T-helper 9 cell (primary cell): Measurements from ENCODE around the gene POMC.
"Not testable (repeated sequence)": the region's sequence is repeated elsewhere in the genome, so short reads cannot be mapped to it uniquely, and the experiment has no call there.

ENCODE experiments used
- DNase-seq: peaks from one replicate; pipeline ENCODE4 v3.0.0-alpha.2; 2020

Gene POMC

DNA sequence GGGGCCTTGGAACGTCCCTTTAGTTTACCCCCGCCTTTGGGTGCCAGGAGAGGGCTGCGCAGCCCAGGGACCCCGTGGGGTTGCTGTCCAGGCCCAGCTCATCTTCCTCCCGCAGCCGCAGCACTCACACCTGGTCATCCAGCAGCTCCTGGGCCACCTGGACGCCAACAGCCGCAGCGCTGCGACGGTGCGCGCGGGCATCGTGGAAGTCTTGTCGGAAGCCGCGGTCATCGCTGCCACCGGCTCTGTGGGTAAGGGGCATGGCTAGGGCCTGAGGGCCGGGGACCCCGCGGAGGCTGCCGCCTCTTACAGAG is 37.2 kb downstream of the POMC start:
- DNase-seq, result no peak

DNA sequence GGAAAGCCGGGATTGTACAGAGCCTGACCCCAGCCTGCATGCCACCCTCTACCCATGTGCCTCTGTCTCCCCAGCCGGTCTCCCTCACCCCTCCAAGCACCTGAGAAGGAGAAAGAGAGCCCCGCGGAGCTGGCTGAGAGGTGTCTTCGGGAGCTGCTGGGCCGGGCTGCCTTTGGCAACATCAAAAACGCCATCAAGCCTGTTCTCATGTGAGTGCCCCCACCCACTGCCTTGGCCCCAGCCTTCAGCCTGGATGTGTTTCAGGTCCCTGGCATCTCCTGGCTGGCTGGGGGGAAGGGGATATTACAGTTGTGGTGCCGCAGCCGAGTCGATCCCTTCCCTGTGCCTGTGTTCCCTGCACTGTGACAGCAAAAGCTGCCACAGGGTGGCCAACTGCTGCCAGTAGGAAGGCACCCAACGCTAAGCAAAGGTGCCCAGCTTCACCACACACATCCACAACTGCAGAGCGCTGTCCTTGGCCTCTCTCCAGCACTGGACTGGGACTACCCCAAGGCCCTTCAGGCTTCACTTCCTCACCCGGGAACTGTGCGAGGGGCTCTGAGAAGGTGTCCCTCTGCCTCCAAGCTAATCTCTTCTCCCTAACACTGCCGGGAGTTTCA is 38.4 kb downstream of the POMC start:
- no peak for DNase-seq

DNA sequence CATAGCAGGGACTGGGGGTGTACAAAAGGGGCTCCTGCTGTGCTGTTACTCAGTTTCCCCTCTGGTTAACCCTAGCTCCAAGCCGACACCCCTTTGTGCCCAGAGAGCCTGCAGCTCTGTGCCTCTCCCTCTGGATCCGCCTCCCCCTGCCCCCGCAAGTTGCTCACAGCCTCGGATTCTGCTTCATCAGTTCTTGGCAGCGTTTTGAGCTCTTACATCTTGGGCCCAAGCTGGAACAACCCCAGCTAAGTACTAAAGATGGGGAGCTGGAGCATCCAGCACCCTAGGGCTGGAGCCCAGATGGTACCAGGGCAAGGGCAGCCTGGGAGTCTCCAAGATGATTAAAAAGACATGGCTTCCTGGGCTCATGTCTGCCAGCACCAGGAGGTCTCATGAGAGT is 40.7 kb downstream of the POMC start:
- DNase-seq, result no peak

DNA sequence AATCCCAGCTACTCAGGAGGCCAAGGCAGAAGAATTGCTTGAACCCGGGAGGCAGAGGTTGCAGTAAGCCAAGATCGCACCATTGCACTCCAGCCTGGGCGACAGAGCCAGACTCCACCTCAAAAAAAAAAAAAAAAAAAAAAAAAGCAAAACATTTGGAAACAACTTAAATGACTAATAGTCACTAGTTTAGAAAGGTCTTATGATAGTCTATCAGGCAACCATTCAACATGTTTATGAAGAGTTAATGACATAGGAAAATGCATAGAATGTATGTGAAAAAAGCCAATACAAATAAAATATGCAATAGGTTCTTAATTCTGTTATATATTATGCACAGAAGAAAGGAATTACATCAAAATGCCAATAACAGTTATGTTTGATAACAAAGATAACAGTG is 41.3 kb downstream of the POMC start:
- DNase-seq, result not testable (repeated sequence)

DNA sequence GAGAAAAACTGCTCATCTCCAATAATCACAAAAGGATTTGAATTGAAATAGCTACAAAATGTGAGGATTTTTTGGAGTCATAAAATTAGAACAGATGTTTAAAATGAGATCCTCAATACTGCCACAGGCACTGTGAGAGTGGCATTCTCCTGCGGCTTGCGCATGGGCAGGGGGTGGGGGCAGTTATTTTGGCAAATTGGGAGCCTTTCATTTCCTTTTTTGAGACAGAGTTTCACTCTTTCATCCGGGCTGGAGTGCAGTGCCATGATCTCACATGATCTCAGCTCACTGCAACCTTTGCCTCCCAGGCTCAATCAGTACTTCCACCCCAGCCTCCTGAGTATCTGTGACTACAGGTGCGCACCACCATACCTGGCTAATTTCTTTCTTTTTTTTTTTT is 42.4 kb downstream of the POMC start:
- no peak for DNase-seq

DNA sequence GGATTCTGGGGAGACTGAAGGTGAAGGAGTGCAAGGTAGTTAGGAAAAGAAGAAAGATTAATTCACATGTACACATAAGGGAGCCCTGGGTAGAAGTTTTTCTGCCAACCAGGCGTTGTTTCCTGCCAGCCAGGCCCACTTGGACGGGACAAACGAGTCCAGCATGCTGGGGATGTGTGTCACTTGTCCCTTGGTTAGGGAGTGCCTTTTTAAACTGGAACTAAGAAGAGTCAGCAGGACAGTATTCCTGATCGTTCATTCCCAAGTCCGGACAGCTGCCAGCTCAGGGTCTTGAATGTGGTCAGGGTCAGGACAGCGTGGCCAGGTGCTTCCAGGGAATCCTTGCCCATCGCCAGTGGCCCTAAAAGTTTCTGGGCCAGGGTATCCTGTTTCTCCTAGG is 43.2 kb downstream of the POMC start:
- DNase-seq, result no peak

DNA sequence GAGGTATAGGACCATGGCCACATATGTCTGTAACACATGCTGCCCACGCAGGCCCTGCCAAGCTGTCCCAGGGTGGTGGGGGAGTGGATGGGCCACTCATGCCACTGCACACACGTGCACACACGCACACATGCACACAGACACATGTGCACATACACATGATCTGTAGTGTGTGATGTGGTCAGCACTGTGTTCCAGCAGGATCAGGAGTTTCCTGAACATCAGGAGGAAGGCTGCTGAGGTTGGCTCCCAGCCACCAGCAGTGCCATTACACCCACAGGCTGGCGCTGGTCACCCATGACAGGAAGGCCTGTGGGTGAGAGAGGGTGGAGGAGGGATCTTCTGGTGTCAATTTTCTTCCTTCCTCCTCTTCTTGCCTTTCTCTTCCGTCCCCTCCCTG is 44.7 kb downstream of the POMC start:
- DNase-seq, result no peak

DNA sequence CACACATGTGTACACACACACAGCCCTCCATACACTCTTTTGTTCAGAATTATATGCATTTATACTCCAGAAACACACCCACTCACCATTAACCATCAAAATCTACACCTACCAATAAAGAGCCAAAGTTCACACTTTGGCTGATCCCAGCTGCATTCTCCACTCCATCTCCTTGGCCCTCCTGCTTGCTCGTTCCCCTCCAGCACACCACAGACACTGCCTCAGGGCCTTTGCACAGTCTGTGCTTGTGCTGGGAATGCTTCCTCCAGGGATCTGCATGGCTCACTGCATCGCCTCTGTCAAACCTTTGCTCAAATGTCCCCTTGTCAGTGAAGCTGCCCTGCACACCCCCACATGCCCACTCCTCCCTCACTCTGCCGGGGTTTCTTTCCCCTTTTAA is 46.0 kb downstream of the POMC start:
- DNase-seq, result no peak

DNA sequence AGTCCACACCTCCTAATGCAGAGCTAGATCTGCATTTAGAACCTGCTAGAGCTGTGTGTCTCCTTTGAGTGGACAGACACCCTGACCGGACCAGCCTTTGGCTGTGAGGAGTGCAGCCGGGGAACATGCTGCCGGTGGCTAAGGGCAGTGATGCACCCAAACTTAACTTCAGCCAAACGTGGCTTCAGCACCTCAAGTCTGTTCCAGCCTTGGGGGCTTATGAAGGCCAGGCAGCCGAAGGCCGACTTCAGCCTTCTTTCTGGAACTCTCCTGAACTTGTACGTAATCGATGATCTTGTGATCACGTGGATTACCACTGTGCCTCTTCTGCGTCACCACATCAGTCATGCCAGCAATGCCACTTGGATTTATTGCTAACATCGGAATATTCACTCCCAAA is 49.1 kb downstream of the POMC start:
- no peak for DNase-seq

DNA sequence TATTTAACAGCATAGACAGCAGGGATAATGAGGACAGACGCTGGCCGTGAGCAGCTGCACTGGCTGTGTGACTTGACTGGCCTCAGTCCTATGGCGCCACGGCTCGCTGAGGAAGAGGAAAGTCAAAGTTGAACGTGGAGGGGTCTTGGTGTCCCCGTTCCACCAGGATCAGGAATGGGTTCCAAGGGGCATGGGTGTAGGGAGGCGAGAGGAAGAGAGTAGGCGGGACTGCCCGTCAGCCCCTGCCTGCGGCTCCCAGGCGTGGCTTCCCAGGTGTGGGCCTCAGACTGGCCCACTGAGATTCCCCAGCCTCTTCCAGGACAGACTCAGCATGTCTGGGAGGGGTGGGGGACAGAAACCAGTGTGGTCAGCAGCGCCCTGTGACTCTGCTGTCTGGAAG is 51.4 kb downstream of the POMC start:
- DNase-seq, result no peak

DNA sequence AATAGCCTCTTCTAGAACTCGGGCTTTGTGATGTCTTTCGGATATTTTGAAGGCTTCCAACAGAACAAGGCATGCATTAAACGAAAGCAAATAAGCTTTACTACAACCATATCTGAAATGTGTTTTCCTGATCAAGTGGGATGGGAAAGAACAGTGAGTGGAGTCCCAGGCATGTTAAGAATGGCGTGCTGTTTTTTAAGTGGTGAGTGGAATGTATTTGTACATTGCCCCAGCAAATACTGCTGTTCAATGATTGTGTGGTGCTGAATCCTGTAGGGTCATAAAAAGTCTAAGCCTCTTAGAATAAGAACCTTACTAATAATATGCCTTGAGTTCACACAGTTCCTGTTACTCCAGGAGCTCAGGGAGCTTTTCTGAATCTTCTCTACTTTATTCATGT is 52.5 kb downstream of the POMC start:
- no peak for DNase-seq

DNA sequence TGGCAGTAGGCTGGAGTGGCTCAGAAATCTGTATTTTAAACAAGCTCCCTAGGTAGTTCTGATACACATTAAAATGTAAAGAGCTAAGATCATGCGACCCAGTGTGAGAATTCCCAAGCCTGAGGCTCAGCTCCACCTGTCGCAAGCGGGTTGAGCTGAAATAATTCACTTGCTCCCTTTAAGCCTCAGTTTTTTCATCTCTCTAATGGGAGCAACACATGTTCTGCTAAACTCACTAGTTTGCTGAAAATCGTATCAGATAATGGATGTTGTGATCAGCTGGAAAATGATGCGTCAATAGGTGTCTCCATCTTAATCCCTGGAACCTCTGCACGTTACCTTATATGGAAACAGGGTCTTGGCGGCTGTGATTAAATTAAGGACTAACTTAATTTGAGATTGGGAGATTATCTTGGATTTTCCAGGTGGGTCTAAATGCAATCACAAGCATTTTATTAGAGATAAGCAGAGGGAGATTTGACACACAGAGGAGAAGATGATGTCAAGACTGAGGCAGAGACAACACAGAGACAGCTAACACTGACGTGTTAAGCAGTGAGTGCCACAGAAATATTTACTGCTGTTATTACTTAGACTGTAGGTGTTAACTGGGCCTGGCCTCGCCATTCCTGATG is 53.0 kb downstream of the POMC start:
- DNase-seq, result no peak

DNA sequence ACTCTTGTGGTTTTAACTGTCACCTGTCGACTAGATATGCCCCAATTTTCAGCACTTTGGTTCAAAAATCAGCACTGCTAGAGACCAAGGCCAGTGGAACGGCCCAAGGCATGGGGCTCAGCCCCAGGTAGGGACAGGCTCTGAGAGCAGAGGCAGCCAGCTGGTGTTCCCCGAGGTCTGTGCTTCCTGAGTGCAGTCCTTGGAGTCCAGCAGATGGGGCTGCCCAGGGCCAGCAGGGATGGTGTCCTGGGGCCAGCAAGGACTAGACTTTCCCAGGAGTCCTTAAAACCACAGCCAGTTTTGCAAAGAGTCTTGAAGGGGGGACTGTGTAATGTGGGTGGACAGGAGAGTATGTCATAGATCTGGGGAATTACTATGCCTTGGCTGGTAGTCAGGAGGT is 56.3 kb downstream of the POMC start:
- no peak for DNase-seq
